ES-I3 (cell line): ENCODE results near the gene MDGA2.
"Not testable (repeated sequence)": the region's sequence is repeated elsewhere in the genome, so short reads cannot be mapped to it uniquely, and the experiment has no call there.

ENCODE experiments used
- H3K36me3 ChIP-seq: 2 replicates; pipeline ENCODE4 v1.6.1; 2013; ENCODE audit warnings: mild to moderate bottlenecking, low read length, control low read depth, moderate library complexity; ENCODE audit not compliant: insufficient read depth
- H3K4me1 ChIP-seq: 2 replicates; pipeline ENCODE4 v1.6.1; 2013; ENCODE audit warnings: mild to moderate bottlenecking, control low read depth, low read length; ENCODE audit not compliant: insufficient read depth
- H3K9ac ChIP-seq: 2 replicates; pipeline ENCODE4 v1.6.1; 2013; ENCODE audit warnings: low read depth, mild to moderate bottlenecking, low read length, moderate library complexity
- H3K9me3 ChIP-seq: 2 replicates; pipeline ENCODE4 v1.6.1; 2013; ENCODE audit warnings: mild to moderate bottlenecking, low read length, moderate library complexity; ENCODE audit not compliant: control insufficient read depth, insufficient read depth

MDGA2 gene

DNA sequence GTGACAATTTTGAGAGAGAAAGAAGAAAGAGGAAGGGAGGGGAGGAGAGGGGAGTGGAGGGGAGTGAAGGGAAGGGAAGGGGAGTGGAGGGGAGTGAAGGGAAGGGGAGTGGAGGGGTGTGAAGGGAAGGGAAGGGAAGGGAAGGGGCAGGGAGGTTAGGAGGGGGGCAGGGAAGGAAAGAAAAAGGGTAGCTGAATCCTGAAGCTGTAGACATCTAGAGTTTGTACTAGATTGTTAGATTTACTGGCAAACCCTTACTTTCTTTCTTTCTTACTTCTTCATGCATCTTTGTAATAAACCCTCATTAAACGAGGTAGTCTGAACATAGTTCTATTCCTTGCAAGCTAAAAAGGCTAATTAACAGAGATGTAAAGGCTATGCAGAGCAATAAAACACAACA lies 378.0 kb downstream of the MDGA2 start:
- no peaks in the 10 kb centered on the region for H3K9me3 ChIP-seq
- H3K4me1 ChIP-seq: no peaks in the 10 kb centered on the region
- H3K36me3 ChIP-seq: no peaks in the 10 kb centered on the region
- no peak overlapping the region for H3K9ac ChIP-seq

DNA sequence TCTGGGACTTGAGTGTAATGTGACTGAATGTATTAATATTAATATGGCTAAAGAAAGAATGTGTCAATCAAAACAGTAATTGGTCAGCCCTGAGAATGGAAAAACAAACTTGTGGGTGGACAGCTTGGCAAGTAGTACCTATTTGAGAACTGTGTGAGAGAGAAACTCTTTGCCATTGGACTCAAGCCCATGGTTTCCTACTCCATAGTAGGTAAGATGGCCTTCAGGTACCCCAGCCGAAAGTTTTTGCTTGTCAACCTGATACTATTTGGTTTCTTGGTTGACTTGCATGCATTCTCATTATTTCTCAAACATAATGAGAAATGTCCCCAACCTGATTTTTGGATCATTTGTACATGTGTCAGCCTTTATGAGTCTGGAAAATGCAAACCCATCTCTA lies 391.1 kb downstream of the MDGA2 start:
- H3K36me3 ChIP-seq: no peaks in the 10 kb centered on the region
- H3K9me3 ChIP-seq: no peaks in the 10 kb centered on the region
- H3K4me1 ChIP-seq: no peaks in the 10 kb centered on the region
- H3K9ac ChIP-seq: no peak overlapping the region

DNA sequence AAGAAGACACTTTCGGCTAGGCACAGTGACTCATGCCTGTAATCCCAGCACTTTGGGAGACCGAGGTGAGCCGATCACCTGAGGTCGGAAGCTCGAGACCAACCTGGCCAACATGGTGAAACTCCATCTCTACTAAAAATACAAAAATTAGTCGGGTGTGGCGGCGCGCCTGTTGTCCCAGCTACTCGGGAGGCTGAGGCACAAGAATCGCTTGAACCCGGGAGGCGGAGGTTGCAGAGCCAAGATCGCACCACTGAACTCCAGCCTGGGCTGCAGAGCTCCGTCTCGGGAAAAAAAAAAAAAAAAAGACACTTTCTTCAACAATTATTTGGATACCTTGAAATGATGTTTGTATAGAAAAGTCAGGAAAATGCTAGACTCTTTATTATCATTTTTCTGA lies 393.6 kb downstream of the MDGA2 start:
- not testable (repeated sequence) for H3K9ac ChIP-seq, H3K9me3 ChIP-seq, H3K4me1 ChIP-seq, H3K36me3 ChIP-seq

GRCh38 chr14:47278233-47278842 lies 397.1 kb downstream of the MDGA2 start:
- no peaks in the 10 kb centered on the region for H3K9me3 ChIP-seq
- H3K9ac ChIP-seq: no peak overlapping the region
- peaks cover 3% of the 10 kb centered on the region; the same call in 1 of the 2 replicates for H3K4me1 ChIP-seq
- no peaks in the 10 kb centered on the region for H3K36me3 ChIP-seq

GRCh38 chr14:47277703-47278102 lies 397.7 kb downstream of the MDGA2 start:
- H3K9ac ChIP-seq: no peak overlapping the region
- H3K36me3 ChIP-seq: no peaks in the 10 kb centered on the region
- no peaks in the 10 kb centered on the region for H3K9me3 ChIP-seq
- peaks cover 3% of the 10 kb centered on the region; the same call in 1 of the 2 replicates for H3K4me1 ChIP-seq

DNA sequence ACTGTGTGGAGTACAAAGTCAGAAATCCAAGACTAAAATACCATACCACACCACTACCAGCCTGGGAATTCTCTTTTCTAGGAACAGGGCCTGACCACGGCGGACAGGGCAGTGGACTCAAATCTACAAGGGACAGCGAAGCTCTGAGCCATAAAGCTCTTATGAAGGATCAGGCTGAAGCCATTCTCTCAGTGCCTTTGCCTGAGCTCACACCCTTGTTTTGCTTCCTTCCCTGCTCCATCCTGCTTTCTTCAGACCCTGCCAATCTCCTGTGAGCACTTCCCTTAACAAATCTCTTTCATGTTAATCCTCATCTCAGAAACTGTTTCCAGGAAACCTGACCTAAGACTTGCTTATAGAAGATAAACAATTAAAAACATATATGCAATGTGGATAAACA lies 398.5 kb downstream of the MDGA2 start:
- Histone ChIP-seq H3K4me1 (peaks cover 3% of the 10 kb centered on the region; the same call in 1 of the 2 replicates), H3K9ac (no peak overlapping the region), H3K9me3 (no peaks in the 10 kb centered on the region), H3K36me3 (no peaks in the 10 kb centered on the region)

DNA sequence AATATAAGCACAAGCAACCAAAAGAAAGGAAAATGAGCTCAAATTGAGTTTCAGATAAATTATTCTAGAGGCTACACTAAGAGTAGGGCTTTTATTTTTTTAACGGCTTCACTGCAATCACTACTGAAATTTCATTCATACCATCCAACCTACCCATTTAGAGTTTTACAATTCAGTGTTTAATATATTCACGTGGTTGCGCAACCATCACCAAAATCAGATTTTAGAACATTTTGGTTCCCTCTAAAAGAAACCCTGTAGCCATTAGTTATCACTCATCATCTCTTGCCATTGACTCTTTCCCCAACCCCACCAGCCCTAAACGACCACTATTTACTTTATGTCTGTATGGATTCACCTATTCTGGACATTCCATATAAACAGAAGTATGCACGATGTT lies 401.5 kb downstream of the MDGA2 start:
- peaks cover 3% of the 10 kb centered on the region; the same call in 1 of the 2 replicates for H3K4me1 ChIP-seq
- H3K9ac ChIP-seq: no peak overlapping the region
- H3K36me3 ChIP-seq: no peaks in the 10 kb centered on the region
- H3K9me3 ChIP-seq: no peaks in the 10 kb centered on the region

DNA sequence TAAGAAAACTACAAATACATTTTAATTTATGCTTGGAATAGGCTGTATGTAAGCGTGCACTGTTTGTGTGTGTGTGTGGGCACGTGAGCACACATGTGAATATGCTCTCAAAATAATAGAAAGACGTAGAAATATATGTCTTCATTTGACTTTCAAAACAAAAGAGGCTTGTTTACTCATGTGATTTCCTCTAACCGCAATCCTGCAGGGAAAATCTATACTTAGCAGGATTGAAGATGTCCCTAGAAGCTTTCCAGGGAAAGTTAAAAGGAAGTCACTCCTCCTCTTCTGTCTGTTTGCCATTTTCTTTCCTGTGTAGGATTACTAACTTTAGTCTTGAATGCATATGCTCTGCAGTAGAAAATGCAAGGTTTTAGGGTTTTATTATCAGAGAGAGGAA lies 404.7 kb downstream of the MDGA2 start:
- no peaks in the 10 kb centered on the region for H3K36me3 ChIP-seq
- H3K4me1 ChIP-seq: no peaks in the 10 kb centered on the region
- no peaks in the 10 kb centered on the region for H3K9me3 ChIP-seq
- H3K9ac ChIP-seq: no peak overlapping the region

DNA sequence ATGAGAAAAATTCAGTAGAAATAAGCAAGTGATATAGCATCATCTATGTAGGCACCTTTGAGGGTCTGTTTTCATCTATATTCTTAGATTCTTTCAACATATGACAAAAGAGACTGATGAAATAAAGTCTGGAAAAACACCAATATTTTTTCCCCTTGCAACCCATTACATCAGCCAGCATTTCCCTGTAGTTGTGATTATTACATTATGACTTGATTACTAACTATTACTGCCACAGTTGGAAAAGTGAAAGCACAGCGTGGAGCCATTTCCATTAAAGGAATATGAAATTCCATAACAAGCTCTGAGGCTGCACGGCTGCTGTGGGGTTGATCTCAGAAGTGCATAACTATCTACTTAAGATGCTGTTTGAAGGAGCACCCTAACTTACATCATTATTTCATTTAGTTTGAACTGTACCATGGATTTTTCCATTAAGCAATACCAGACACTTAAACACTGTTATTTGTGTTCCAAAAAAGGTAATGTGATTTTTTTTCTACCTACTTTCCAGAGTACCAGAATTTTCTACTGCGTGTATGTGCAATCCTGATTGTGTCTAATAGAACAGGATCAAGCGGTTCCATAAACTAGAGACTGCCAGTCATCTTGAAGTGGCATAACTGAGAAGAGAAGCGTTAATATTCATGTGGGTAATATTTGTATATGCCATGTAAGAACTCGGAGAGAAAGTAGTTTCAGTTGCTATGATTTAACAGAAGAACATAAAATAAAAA lies 405.5 kb downstream of the MDGA2 start:
- no peaks in the 10 kb centered on the region for H3K9me3 ChIP-seq
- H3K36me3 ChIP-seq: no peaks in the 10 kb centered on the region
- H3K4me1 ChIP-seq: no peaks in the 10 kb centered on the region
- no peak overlapping the region for H3K9ac ChIP-seq

- no peak overlapping the region for H3K9ac ChIP-seq
- H3K4me1 ChIP-seq: no peaks in the 10 kb centered on the region
- H3K36me3 ChIP-seq: no peaks in the 10 kb centered on the region
- no peaks in the 10 kb centered on the region for H3K9me3 ChIP-seq
Observed at GRCh38 chr14:47264842-47265241, 410.6 kb downstream of the MDGA2 start.

DNA sequence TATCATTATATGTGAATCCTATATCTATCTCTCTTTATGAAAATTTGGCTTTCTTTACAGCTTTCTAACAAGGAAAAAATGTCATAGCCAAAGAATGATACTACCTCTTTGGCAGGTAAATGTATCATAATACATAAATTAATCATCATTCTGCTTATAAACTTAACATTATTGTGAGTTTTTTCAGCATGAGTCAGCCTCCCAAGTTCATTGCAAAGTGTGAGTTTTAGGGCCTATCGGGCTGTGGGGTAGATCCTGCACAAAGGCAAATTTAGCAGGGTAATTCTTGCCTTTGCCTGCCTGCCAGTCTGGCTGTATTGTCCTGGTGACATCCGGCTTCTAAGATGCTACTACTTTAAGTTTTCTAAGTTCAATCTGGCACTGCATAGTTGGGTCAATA lies 412.6 kb downstream of the MDGA2 start:
- no peak overlapping the region for H3K9ac ChIP-seq
- H3K4me1 ChIP-seq: no peaks in the 10 kb centered on the region
- no peaks in the 10 kb centered on the region for H3K36me3 ChIP-seq
- H3K9me3 ChIP-seq: no peaks in the 10 kb centered on the region

GRCh38 chr14:47261350-47261749 lies 414.1 kb downstream of the MDGA2 start:
- Histone ChIP-seq H3K9ac (no peak overlapping the region), H3K36me3 (no peaks in the 10 kb centered on the region)

DNA sequence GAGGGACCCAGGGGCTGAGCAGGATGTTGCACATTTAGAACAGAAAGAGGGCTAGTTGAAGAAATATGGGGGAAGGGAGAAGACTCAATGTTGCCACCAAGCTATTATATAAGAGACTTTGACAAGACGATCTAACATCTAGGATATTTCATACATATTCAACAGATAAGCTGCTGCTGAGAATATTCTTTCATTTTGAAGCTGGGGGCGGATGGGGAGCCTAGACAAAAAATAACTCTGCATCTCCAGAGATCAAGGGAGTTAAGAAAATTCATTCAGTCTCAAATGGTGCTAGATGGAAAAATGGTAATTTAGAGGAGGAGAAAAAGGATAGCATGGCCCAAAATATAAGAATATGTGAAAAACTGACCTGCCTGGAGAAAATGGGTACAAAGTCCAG lies 415.6 kb downstream of the MDGA2 start:
- Histone ChIP-seq H3K9ac (no peak overlapping the region), H3K4me1 (no peaks in the 10 kb centered on the region), H3K9me3 (peaks cover 3% of the 10 kb centered on the region; the same call in 1 of the 2 replicates), H3K36me3 (no peaks in the 10 kb centered on the region)

More at GRCh38 chr14:47261350-47261749, 414.1 kb downstream of the MDGA2 start:
- H3K9me3 ChIP-seq: no peaks in the 10 kb centered on the region
- no peaks in the 10 kb centered on the region for H3K4me1 ChIP-seq

DNA sequence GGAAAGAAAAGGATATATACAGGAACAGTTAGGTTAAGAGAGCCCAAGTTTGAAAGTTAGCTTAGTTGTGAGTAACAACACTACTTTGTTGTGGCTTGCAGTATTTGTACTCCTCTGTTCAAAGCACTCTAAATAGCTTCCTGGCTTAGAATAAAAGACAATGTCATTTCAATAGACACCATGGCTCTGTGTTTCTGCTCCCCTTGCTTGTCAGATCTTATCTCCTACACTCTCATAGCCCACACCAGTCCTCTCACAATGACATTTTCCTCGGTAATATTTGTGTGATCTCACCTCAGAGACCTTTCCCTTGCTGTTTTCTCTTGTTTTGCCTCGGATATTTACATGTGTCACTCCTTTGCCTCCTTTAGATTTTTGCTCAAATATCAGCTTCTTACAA lies 418.4 kb downstream of the MDGA2 start:
- H3K4me1 ChIP-seq: no peaks in the 10 kb centered on the region
- H3K36me3 ChIP-seq: no peaks in the 10 kb centered on the region; the same call in 1 of the 2 replicates
- H3K9me3 ChIP-seq: peaks cover 5% of the 10 kb centered on the region; the same call in 1 of the 2 replicates
- no peak overlapping the region for H3K9ac ChIP-seq

DNA sequence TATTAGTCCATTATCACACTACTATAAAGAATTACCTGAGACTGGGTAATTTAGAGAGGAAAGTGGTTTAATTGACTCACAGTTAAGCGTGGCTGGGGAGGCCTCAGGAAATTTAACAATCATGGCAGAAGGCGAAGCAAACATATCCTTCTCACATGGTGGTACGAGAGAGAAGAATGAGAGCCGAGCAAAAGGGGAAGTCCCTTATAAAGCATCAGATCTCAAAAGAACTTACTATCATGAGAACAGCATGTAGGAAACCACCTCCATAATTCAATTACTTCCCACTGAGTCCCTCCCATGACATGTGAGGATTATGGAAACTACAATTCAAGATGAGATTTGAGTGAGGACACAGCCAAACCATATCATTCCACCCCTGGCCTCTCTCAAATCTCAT lies 422.6 kb downstream of the MDGA2 start:
- peaks cover 5% of the 10 kb centered on the region; the same call in 1 of the 2 replicates for H3K9me3 ChIP-seq
- no peaks in the 10 kb centered on the region; the same call in 1 of the 2 replicates for H3K36me3 ChIP-seq

More for the DNA sequence above, 422.6 kb downstream of the MDGA2 start:
- no peaks in the 10 kb centered on the region for H3K4me1 ChIP-seq
- H3K9ac ChIP-seq: no peak overlapping the region
